Endothelial cell of umbilical vein (primary cell): ENCODE results near the gene PPP1R13L.

Experiments
- CTCF ChIP-seq, 2 donors: IDR thresholded peaks; 1 replicate in 1 of 2; 2 replicates in 1 of 2; pipeline ENCODE4 v1.5.1; 2011; ENCODE audit warnings: low read length in 2 of 2, mild to moderate bottlenecking in 2 of 2, moderate library complexity in 2 of 2, control low read depth in 1 of 2, inconsistent platforms in 1 of 2, low read depth in 1 of 2; ENCODE audit not compliant: insufficient read depth in 1 of 2; ENCODE audit errors: extremely low read depth in 1 of 2
- GATA2 ChIP-seq: IDR thresholded peaks from 2 replicates; pipeline ENCODE4 v1.7.0; 2011; ENCODE audit warnings: low read depth, mild to moderate bottlenecking, moderate library complexity, mixed read lengths, low read length; ENCODE audit not compliant: insufficient read length, insufficient read depth
- POLR2A ChIP-seq: IDR thresholded peaks from 2 replicates; pipeline ENCODE4 v1.6.1; 2012; ENCODE audit warnings: low read depth, mild to moderate bottlenecking, control low read depth, low read length

DNA sequence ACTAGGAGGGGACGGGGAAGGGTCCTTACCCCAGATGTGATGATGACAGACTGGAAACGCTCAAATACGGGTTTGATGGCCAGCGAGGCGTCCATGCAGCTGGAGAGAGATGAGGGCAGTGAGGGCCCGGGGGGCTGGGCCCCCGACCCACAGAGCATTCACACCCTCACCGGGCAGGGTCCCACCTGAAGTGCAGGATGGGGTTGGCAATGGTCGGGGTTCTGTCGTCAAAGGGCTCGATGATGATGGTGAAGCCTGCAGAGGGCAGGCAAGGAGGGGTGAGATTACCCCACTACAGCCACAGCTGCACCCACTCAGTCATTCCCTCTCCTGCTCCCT lies 47.5 kb downstream of the PPP1R13L start:
- TF ChIP-seq CTCF (IDR thresholded peaks at IDR 0.05; ENCODE audit: extremely low read depth in 1 of 2, insufficient read depth in 1 of 2, low read depth in 1 of 2, low read length in 2 of 2) (no peak), POLR2A (no peak), GATA2 (no peak)
